Stimulated activated CD4-positive, alpha-beta T cell treated with anti-CD3 and anti-CD28 coated beads, Interleukin-12 subunit alpha, Interleukin-12 subunit beta, amount 100 ng/mL, for 24 hours (primary cell): ENCODE data around the gene RSPO3.

Source experiments
- DNase-seq, 2 experiments: peaks; one replicate each; pipeline ENCODE4 v3.0.0-alpha.2; 2020; ENCODE audit warnings: low read depth in 2 of 2

RSPO3 gene

GRCh38 chr6:127111526-127111925 is 6.9 kb upstream of the RSPO3 start:
- no peak for DNase-seq

DNA sequence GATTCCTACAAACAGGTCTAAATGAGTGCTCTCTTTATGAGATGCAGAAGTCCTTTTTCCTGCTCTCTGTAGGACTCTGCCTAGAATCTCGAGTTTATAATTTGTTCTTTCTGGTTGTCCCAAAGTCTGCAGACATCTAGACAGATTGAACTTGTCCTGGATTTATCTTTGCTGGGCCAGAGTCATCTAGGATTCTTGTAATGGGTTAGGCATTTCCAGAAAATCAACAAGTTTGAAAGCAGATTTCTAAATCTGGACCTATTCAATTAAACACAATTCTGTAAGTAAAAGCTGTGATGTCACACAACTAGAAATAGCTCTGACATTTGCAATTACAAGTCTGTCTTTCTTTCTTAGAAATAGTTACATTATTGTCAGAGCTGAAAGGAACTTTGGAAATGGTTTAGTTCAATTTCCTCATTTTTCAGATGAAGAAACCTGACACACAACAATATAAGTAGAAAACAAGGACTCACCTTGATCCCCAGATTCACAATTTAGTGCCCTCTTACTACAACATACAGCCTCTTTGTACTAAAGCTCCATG is 4.2 kb upstream of the RSPO3 start:
- DNase-seq, result no peak

GRCh38 chr6:127115084-127115655 is 3.3 kb upstream of the RSPO3 start:
- DNase-seq, result no peak

DNA sequence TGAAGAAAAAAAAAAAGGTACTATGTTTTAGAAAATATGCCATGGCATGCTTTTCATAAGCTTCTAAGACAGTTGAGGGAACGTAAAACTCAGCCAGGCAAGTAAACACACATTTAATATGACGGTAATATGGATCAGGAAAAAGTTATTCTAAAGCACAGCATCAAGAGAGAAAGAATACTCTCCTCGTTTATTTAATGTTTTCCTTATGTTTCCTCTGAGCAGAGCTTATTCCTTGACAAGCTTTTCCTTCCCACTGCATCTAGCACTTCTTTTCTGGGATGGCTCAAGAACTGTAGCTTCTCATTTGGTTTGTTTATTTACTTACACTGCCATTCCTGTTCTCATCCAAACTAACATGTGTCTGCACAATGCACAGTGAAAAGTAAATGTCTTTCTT is 2.7 kb upstream of the RSPO3 start:
- no peak for DNase-seq

DNA sequence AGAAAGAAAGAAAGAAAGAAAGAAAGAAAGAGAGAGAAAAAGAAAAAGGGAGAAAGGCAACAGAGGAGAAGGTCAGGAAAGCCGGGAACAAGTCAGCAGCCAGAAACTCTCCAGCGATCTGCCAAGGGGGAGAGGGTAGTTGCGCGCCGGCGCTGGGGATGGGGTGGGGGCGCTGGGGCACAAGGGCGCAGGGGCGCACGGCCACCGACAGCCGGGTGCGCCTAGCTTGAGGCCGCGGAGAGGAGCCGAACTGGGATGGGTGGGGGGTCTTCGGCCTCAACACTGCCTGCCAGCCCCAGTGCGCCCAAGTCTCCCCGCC is 533 bp upstream of the RSPO3 start:
- DNase-seq, result no peak

- no peak for DNase-seq
These were observed 891 bp downstream of the RSPO3 start for GRCh38 chr6:127119102-127120022.

- no peak for DNase-seq
These were observed 1.7 kb downstream of the RSPO3 start for GRCh38 chr6:127120023-127120786.

- DNase-seq, result peak; percentile 41 to 71
These were observed 2.5 kb downstream of the RSPO3 start for GRCh38 chr6:127120787-127121636.

GRCh38 chr6:127121637-127121960 is 3.1 kb downstream of the RSPO3 start:
- no peak for DNase-seq

- no peak for DNase-seq
These were observed 5.7 kb downstream of the RSPO3 start for GRCh38 chr6:127124172-127124571.

DNA sequence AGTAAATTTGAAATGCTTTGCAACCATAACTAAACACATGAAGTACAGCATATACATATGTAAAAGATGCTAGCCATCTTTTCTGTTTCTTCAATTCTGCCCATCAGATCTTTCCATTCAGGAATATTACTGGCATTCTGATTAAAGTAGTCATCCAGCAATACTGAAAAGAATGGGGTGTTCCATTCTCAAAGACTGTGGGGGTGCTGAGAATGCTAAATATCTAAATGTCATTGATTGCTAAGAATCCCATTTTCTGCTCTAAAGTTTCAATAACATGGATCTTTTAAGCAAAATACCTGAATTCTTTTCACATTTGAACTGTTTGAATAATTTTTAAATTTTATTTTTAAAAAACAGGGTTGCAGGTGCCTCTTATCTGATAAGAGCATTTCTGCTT is 6.2 kb downstream of the RSPO3 start:
- DNase-seq, result no peak

- DNase-seq, result no peak
These were observed 9.6 kb downstream of the RSPO3 start for GRCh38 chr6:127128066-127128465.

- DNase-seq, result no peak
These were observed 10.8 kb downstream of the RSPO3 start for GRCh38 chr6:127129251-127129650.

- no peak for DNase-seq
These were observed 12.8 kb downstream of the RSPO3 start for GRCh38 chr6:127131275-127131674.

GRCh38 chr6:127131772-127132376 is 13.4 kb downstream of the RSPO3 start:
- no peak for DNase-seq

GRCh38 chr6:127134136-127134535 is 15.7 kb downstream of the RSPO3 start:
- no peak for DNase-seq

DNA sequence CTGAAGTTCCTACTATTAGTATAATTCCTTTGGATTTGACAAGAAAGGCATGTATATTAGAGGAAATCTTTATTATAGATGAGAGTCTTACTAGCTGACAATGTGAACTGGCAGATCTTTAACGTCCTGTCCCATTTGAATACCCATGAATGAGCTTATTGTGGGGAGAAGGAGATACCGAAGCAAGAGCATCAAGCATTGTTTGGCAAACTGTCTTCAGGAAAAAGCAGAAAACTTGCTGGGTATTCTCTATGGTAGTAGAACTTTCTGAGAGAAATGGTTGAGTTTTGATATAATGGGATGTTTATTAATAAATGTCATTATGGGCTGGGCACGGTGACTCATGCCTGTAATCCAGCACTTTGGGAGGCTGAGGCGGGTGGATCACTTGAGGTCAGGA is 18.3 kb downstream of the RSPO3 start:
- DNase-seq, result no peak

- DNase-seq, result no peak
These were observed 28.5 kb downstream of the RSPO3 start for GRCh38 chr6:127146932-127147331.

GRCh38 chr6:127147534-127147933 is 29.1 kb downstream of the RSPO3 start:
- DNase-seq, result no peak

DNA sequence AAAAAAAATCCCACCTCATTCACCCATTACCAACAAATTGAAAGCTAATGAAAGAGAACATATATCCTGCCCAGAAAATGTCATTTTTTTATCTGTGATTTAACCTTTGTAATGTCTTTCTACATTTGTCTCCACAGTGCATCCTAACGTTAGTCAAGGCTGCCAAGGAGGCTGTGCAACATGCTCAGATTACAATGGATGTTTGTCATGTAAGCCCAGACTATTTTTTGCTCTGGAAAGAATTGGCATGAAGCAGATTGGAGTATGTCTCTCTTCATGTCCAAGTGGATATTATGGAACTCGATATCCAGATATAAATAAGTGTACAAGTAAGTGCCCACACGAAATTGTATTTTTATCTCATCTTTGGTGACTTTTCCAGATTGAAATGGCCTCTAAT is 30.0 kb downstream of the RSPO3 start:
- DNase-seq, result no peak

DNA sequence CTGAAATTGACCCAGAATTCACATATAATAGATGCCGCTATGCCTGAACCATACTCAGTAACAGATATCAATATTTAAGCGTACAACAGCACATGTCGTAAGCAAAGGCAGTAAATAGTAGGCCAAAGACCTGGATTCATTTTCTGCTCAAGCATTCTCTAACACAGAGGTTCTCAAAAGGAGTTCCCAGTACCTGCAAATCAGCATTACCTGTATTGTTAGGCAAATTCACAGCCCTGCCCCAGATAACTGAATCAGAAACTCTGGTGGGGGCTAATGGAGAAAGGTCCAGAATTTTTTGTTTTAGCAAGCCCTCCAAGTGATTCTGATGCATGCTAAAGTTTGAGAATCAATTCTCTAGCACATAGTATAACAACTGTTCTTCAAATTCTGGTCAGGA is 36.0 kb downstream of the RSPO3 start:
- no peak for DNase-seq
